ENCODE results near the gene CREBZF.

Gene CREBZF

GRCh38 chr11:85664615-85665481, at the start of gene CREBZF:
CREBZF (minus strand) TSS chr11:85665129; CDS start chr11:85664875, 254 bp downstream.
- peak; percentile 88 to 92 for DNase-seq (ENCODE audit: low read depth in 1 of 2, low spot score in 1 of 2)

GRCh38 chr11:85712953-85713352, 48.0 kb upstream of the CREBZF start:
- no peak for DNase-seq (ENCODE audit: low read depth in 1 of 2, low spot score in 1 of 2)

GRCh38 chr11:85710917-85711316, 46.0 kb upstream of the CREBZF start:
- DNase-seq (ENCODE audit: low read depth in 1 of 2, low spot score in 1 of 2): no peak

GRCh38 chr11:85709941-85710702, 45.2 kb upstream of the CREBZF start:
- DNase-seq (ENCODE audit: low read depth in 1 of 2, low spot score in 1 of 2): no peak

- no peak for DNase-seq (ENCODE audit: low read depth in 1 of 2, low spot score in 1 of 2)
Observed at GRCh38 chr11:85705800-85706199, 40.9 kb upstream of the CREBZF start.

- no peak for DNase-seq (ENCODE audit: low read depth in 1 of 2, low spot score in 1 of 2)
Observed at GRCh38 chr11:85704967-85705366, 40.0 kb upstream of the CREBZF start.

- no peak for DNase-seq (ENCODE audit: low read depth in 1 of 2, low spot score in 1 of 2)
Observed at GRCh38 chr11:85699957-85700741, 35.2 kb upstream of the CREBZF start.

- DNase-seq (ENCODE audit: low read depth in 1 of 2, low spot score in 1 of 2): no peak
Observed at GRCh38 chr11:85698195-85698594, 33.3 kb upstream of the CREBZF start.

GRCh38 chr11:85697747-85698146, 32.8 kb upstream of the CREBZF start:
- DNase-seq (ENCODE audit: low read depth in 1 of 2, low spot score in 1 of 2): no peak

GRCh38 chr11:85695546-85695945, 30.6 kb upstream of the CREBZF start:
- DNase-seq (ENCODE audit: low read depth in 1 of 2, low spot score in 1 of 2): no peak

- DNase-seq (ENCODE audit: low read depth in 1 of 2, low spot score in 1 of 2): no peak
Observed at GRCh38 chr11:85694385-85694980, 29.6 kb upstream of the CREBZF start.

- DNase-seq (ENCODE audit: low read depth in 1 of 2, low spot score in 1 of 2): no peak
Observed at GRCh38 chr11:85685820-85686459, 21.0 kb upstream of the CREBZF start, which contains the start of gene CCDC89. CCDC89 (minus strand) TSS chr11:85686195; CDS start chr11:85686130, 65 bp downstream.

GRCh38 chr11:85685125-85685819, 20.3 kb upstream of the CREBZF start:
- DNase-seq (ENCODE audit: low read depth in 1 of 2, low spot score in 1 of 2): no peak

- DNase-seq (ENCODE audit: low read depth in 1 of 2, low spot score in 1 of 2): peak; percentile 26 to 41
Observed at GRCh38 chr11:85682330-85683305, 17.7 kb upstream of the CREBZF start.

GRCh38 chr11:85680897-85681296, 16.0 kb upstream of the CREBZF start:
- DNase-seq (ENCODE audit: low read depth in 1 of 2, low spot score in 1 of 2): no peak

- no peak for DNase-seq (ENCODE audit: low read depth in 1 of 2, low spot score in 1 of 2)
Observed at GRCh38 chr11:85679576-85679975, 14.6 kb upstream of the CREBZF start.

- DNase-seq (ENCODE audit: low read depth in 1 of 2, low spot score in 1 of 2): no peak
Observed at GRCh38 chr11:85673393-85673792, 8.5 kb upstream of the CREBZF start.

GRCh38 chr11:85672105-85672902, 7.4 kb upstream of the CREBZF start:
- no peak for DNase-seq (ENCODE audit: low read depth in 1 of 2, low spot score in 1 of 2)

All from activated CD4-positive, alpha-beta T cell treated with anti-CD3 and anti-CD28 coated beads, Interleukin-2, amount 50 U/mL, for 24 hours (primary cell).